GM10266 (cell line): ENCODE results near the gene ZNF618.

Experiments
- DNase-seq: peaks from one replicate; pipeline ENCODE4 v3.0.0; 2012; ENCODE audit errors: extremely low spot score
- TF ChIP-seq, protein P1 (sequence below): IDR thresholded peaks from 2 replicates; pipeline ENCODE4 v1.5.1; 2012; ENCODE audit warnings: mild to moderate bottlenecking, low read depth; ENCODE audit not compliant: control insufficient read depth, insufficient read depth; ENCODE audit errors: missing control alignments

ZNF618 gene

DNA sequence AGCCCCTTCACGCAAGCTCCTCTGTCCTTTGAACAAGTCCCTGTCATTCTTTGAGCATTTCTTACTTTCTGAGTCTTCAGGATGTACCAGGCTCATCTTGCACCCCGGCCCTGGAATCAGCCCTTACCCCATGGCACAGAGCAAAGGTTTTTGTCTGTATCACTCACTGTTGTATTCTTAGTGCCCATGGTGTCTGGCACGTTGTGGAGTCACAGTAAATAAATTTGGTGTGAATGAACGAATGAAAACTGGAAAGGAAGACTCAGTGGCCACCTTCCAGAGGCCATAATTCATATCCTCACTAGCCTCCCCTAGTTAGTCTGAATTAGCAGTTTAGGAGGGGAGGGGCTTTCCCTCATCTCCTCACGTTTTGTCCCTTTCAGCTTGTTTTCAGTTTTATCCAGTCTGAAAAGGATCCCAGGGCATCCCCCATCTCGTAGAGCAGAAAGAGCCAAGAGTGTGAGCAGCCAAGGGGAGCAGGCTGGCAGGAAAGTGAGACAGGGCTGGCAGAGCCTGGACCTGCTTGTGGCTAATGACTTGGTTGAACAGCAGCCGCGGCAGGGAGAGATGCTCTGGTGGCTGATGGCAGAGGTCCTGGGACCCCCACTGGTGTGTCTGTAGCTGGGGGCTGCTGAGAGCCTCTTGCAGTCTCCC lies 42.7 kb downstream of the ZNF618 start:
- TF ChIP-seq, protein P1, sequence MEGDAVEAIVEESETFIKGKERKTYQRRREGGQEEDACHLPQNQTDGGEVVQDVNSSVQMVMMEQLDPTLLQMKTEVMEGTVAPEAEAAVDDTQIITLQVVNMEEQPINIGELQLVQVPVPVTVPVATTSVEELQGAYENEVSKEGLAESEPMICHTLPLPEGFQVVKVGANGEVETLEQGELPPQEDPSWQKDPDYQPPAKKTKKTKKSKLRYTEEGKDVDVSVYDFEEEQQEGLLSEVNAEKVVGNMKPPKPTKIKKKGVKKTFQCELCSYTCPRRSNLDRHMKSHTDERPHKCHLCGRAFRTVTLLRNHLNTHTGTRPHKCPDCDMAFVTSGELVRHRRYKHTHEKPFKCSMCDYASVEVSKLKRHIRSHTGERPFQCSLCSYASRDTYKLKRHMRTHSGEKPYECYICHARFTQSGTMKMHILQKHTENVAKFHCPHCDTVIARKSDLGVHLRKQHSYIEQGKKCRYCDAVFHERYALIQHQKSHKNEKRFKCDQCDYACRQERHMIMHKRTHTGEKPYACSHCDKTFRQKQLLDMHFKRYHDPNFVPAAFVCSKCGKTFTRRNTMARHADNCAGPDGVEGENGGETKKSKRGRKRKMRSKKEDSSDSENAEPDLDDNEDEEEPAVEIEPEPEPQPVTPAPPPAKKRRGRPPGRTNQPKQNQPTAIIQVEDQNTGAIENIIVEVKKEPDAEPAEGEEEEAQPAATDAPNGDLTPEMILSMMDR = no peak
- no peak for DNase-seq

DNA sequence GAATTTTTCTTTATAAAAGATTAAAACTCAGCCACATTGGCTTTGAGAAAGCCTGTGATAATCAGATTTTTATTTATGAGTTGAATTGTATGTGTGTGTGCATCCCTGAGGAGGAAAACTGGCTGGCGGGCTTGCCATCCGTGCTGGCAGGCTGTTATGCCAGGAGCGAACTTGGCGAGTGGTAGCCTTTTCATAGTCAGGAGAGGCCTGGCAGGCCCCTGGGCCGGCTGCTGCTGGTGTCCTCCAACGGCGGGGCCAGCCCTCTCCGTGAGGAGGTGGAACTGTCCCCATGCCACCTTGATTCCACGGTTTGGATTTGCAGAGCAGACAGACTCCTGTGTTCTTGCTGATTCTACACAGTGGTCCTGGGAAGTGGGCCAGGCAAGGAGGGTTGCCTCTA lies 43.3 kb downstream of the ZNF618 start:
- DNase-seq = no peak
- TF ChIP-seq, protein P1 = no peak

DNA sequence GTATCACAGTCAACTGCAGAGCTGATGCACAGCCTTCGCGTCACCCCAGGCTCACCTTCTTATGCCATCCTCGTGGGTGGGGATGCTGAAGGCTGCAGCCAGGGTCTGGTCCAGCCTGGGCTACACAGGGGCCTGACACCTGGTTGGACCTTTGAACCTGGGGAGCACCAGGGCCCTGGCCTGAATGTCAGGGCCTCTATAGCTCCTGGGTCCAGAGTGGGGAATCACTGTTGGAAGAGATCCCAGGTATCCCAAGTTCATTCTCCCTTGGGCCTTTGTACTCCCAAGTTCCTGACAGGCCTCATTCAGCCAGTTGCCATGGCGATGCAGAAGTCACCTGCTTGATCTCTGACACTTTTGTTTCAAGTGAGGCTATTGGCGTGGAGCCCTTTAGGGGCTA lies 43.8 kb downstream of the ZNF618 start:
- DNase-seq = no peak
- TF ChIP-seq, protein P1 = no peak

DNA sequence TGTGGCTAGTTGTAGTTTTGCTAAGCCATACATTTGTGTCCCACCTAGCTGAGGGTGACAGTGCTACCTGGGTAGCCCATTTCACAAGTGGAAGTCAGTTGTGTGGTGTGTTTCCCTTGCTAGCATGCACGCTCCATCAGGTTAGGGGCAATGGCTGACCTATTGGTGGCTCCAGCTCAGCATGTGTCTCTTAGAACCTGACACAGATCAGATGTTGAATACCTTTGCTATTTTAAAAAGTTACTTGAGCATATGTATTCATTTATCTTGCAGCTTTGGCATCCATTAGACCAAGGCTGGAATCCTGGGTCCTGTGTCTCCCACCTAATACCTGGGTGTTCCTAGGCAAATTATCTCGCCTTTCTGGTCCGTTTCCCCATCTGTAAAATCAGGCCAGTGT lies 44.8 kb downstream of the ZNF618 start:
- TF ChIP-seq, protein P1 = no peak
- no peak for DNase-seq

DNA sequence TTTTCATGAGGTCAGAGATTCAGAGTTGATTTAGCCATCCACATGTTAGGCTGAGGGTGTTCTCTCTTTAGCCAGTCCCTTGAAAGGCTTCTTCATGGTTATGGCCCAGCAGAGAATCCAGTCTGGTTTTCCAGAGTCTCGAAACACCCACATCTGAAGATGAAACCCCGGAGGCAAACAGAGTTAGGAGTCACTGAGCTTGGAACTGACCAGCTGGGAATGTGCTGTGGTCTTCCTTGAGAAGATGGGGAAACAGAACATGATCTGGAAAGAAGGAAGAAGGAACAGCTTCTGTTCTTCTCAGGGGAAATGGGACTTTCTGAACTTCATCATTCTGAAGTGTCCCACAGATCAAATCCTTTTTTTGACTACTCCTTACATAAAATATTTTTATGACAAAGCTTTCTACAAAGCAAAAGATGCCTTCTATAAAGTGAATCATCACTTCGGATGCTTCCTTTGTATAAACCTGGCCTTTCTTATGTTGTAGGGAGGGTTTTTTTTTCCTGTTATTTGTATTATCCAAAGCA lies 45.4 kb downstream of the ZNF618 start:
- DNase-seq = no peak
- TF ChIP-seq, protein P1 = no peak

DNA sequence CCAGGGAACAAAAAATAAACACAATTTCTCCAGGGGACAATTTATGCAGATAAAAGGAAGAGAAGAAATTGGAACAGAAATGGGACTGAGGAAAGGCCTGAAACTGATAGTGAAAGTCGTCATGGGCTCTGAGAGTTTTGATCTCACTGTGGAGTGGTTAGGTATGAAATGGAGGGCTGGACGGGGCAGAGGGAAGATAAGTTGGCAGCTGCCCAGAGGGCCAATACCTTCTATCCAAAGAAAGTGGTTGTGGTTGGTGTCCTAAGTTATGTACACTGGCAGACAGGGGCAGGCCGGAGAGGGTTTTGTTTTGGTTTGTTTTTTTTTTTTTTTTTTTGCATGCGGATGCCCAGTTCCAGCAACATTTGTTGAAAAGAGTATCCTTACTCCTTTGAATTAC lies 46.1 kb downstream of the ZNF618 start:
- TF ChIP-seq, protein P1 = no peak
- no peak for DNase-seq

DNA sequence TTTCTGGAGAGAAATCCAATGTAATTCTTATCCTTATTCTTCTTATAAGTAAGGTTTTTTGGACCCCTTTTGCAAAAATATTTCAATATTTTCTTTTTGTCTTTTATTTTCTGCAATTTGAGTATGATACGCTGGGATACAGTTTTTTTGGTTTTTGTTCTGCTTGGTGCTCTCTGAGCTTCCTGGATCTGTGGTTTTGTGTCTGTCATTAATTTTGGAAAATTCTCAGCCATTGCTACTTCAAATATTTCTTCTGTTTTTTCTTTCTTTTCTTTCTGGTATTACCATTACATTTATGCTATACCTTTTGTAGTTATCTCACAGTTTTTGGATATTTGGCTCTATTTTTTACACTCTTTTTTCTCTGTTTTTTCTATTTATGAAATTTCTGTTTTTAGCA lies 50.1 kb downstream of the ZNF618 start:
- TF ChIP-seq, protein P1 = no peak
- no peak for DNase-seq
